GM10266 (cell line): ENCODE measurements around the gene C8G.

Experiments
- DNase-seq: peaks from one replicate; pipeline ENCODE4 v3.0.0; 2012; ENCODE audit errors: extremely low spot score
- TF ChIP-seq, protein P1 (sequence below): IDR thresholded peaks from 2 replicates; pipeline ENCODE4 v1.5.1; 2012; ENCODE audit warnings: mild to moderate bottlenecking, low read depth; ENCODE audit not compliant: control insufficient read depth, insufficient read depth; ENCODE audit errors: missing control alignments

The C8G gene

DNA sequence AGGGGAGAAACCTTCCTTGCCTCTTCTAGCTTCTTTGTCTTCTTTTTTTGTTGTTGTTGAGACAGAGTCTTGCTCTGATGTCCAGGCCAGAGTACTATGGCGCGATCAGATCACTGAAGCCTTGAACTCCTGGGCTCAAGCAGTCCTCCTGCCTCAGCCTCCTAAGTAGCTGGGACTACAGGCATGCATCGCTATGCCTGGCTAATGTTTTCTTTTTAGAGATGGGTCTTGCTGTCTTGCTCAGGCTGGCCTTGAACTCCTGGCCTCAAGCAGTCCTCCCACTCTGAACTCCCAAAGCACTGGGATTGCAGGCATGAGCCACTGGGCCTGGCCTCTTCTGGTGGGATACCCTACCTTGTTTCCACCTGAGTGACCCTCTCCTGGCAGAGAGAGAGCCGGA lies 43.8 kb downstream of the C8G start:
- TF ChIP-seq, protein P1, sequence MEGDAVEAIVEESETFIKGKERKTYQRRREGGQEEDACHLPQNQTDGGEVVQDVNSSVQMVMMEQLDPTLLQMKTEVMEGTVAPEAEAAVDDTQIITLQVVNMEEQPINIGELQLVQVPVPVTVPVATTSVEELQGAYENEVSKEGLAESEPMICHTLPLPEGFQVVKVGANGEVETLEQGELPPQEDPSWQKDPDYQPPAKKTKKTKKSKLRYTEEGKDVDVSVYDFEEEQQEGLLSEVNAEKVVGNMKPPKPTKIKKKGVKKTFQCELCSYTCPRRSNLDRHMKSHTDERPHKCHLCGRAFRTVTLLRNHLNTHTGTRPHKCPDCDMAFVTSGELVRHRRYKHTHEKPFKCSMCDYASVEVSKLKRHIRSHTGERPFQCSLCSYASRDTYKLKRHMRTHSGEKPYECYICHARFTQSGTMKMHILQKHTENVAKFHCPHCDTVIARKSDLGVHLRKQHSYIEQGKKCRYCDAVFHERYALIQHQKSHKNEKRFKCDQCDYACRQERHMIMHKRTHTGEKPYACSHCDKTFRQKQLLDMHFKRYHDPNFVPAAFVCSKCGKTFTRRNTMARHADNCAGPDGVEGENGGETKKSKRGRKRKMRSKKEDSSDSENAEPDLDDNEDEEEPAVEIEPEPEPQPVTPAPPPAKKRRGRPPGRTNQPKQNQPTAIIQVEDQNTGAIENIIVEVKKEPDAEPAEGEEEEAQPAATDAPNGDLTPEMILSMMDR: no peak
- DNase-seq: no peak

DNA sequence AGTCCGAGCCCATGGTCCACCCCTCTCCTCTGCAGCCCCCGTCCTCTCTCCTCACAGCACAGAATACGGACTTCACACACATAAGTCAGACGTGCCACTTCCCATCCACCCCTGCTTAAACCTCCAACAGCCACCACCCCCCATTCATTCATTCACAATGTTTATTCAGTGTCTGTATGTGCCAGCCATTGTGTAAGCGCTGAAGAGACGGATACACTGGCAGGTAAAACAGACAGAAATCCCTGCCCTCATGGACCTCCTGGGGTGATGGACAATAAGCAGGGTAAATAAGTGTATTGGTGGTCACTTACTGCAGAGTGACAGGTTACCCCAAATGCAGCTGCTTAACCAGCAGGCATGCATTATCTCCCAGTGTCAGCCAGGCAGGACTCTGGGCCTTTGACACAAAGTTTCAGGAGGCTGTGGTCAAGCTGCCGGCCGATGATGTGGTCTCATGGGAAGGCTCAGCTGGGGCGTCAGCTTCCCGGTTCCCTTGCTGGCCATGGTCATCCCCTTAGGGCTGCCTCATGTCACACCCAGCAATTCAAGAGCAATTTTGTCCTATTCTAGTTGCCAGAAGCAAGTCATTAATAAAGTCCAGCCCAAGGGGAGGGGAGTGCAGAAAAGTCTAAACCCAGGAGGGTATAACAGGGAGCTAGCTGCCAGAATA lies 45.3 kb downstream of the C8G start:
- no peak for DNase-seq
- TF ChIP-seq, protein P1: no peak

DNA sequence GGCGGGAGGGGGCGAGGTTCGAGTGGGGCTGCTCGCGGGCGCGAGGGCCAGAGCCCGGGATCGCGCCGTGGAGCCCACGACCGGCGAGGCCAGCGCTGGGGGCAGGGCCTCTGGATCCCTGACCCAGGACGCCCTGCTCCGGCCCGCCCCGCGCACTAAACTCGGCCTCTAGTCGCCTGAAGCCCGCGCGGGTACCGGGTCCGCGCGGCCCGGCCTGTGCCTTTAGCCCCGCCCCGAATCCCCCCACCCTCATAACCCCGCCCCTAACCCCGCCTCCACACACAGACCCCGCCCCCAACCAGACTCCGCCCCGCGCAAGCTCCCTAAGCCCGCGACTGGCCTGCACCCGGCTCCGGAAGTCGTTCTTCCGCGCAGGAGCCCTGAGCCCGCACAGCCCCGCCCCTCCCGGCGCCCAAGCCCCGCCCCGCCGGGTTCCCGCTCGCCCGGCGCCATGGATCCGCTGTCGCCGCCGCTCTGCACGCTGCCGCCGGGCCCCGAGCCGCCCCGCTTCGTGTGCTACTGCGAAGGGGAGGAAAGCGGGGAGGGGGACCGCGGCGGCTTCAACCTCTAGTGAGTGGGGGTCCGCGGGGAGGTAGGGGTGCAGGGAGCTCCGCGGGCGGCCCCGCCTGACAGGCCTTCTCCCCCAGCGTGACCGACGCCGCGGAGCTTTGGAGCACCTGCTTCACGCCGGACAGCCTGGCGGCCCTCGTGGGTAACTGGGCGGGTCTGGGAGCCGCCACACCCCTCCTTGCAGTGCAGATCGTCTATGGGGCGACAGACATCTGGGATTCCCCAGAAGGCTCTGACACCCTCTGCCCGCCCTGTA lies 47.2 kb downstream of the C8G start, which contains the start of gene PAXX:
PAXX (plus strand) TSS at position 430 of the 826 bp plus-strand sequence; CDS start at position 452, 22 bp downstream.
- TF ChIP-seq, protein P1: no peak
- DNase-seq: peak; percentile 100

DNA sequence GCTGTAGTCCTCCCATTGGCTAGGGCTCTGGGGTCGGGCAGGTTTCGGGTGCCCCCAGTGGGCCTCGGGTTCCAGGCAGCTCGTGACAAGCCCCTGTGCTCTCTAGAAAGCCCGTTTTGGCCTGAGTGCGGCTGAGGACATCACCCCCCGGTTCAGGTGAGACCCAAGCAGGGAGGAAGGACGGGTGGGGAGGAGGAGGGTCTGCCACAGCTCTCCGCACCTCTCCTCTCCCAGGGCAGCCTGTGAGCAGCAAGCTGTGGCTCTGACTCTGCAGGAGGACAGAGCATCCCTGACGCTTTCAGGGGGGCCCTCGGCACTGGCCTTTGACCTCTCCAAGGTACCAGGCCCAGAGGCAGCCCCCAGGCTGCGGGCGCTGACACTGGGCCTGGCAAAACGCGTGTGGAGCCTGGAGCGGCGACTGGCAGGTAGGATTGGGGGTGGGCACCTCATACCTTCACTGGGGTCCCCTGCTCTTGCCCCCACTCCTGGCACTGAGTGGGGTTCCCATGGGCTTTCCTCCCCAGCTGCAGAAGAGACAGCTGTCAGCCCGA lies 47.9 kb downstream of the C8G start:
- DNase-seq: no peak
- TF ChIP-seq, protein P1: no peak

DNA sequence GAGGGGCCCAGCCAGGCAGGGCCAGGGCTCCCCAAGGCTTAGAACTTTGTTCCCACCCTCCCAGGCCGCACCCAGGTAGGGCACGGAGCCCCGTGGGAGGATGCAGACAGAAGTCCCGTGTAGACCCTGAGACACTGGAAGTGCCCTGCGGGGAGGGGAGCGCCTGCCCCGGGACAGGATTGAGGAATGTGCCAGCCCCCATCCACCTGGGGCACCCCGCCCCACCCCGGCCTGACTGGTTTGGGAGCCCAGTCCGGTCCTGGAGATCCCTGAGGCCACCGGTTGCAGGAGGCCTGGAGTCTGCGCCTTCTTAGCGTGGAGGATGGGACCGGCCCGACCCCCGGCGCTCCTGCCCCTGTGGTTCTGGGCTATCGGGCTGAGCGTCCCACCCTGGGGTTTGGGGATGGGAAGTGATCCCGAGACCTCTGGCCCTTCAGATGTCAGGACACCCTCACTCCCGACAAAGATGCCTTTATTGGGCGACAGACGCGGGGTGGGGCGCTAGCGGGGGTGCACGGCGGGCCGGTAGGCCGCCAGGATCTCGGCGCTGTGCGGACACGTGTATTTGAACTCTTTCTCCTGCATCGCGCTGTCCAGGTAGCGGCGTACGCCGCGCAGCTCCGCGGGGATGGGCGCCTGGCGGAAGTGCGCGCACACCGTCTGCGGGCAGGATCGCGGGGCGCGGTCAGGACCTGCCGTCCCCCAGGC lies 49.3 kb downstream of the C8G start:
- TF ChIP-seq, protein P1: no peak
- no peak for DNase-seq

DNA sequence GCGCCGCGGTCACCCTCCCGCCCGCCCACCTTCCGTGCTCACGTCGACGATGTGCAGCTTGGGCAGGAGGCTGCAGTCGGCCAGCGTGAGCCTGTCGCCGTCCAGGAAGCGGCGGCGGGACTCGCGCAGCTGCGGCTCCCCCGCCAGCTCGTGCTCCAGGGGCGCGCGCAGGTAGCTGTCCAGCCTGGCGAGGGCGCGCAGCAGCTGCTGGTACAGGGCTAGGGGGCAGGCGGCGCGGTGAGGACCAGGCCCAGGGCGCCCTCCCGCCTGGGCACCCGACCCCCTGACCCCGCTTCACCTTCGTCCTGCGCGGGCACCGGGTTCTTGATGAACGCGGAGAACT lies 49.8 kb downstream of the C8G start:
- TF ChIP-seq, protein P1: no peak
- no peak for DNase-seq
